DND-41 (cell line): ENCODE data around the gene AK5.

ENCODE experiments used
- ATAC-seq: fragments of 200-7000 bp; cut with Tn5 transposase; 3 replicates; pipeline ENCODE4 v1.9.1; 2021; ENCODE audit warnings: low read depth; ENCODE audit not compliant: insufficient read depth
- DNase-seq: peaks from one replicate; pipeline ENCODE4 v3.0.0-alpha.2; 2020
- H2AFZ ChIP-seq: 2 replicates; pipeline ENCODE4 v1.6.0; 2012; ENCODE audit warnings: low read depth, low read length
- H3K27ac ChIP-seq: 2 replicates; pipeline ENCODE4 v1.5.1; 2012; ENCODE audit warnings: low read length, inconsistent platforms
- H3K27me3 ChIP-seq: fragments of 200-600 bp; sonication (generic); 2 replicates; pipeline ENCODE4 v1.6.0; 2012; ENCODE audit warnings: low read length, mild to moderate bottlenecking, inconsistent platforms; ENCODE audit not compliant: insufficient read depth, poor library complexity
- H3K36me3 ChIP-seq: 2 replicates; pipeline ENCODE4 v1.5.1; 2012; ENCODE audit warnings: low read length, inconsistent platforms; ENCODE audit not compliant: insufficient read depth
- H3K4me1 ChIP-seq: 2 replicates; pipeline ENCODE4 v1.5.1; 2012; ENCODE audit warnings: mild to moderate bottlenecking, low read length; ENCODE audit not compliant: insufficient read depth
- H3K4me2 ChIP-seq: 2 replicates; pipeline ENCODE4 v1.6.0; 2012; ENCODE audit warnings: mild to moderate bottlenecking, moderate library complexity, low read length, inconsistent platforms; ENCODE audit not compliant: insufficient read depth
- H3K4me3 ChIP-seq, 2 experiments: fragments of 200-600 bp in 1 of 2; shearing (Covaris generic) in 1 of 2; 2 replicates each; pipeline ENCODE4 v1.5.1; 2012 to 2016; ENCODE audit warnings: inconsistent platforms in 2 of 2, low read length in 2 of 2, mild to moderate bottlenecking in 2 of 2, low read depth in 1 of 2, moderate library complexity in 1 of 2
- H3K79me2 ChIP-seq: 2 replicates; pipeline ENCODE4 v1.6.0; 2012; ENCODE audit warnings: low read length, inconsistent platforms; ENCODE audit not compliant: insufficient read depth
- H3K9ac ChIP-seq: 2 replicates; pipeline ENCODE4 v1.6.0; 2012; ENCODE audit warnings: low read depth, mild to moderate bottlenecking, inconsistent platforms, low read length, moderate library complexity
- H3K9me3 ChIP-seq: 2 replicates; pipeline ENCODE4 v1.5.1; 2012; ENCODE audit warnings: low read length, moderate library complexity, mild to moderate bottlenecking, inconsistent platforms; ENCODE audit not compliant: insufficient read depth, severe bottlenecking
- H4K20me1 ChIP-seq: 2 replicates; pipeline ENCODE4 v1.6.0; 2012; ENCODE audit warnings: low read length; ENCODE audit not compliant: insufficient read depth
- CTCF ChIP-seq: IDR thresholded peaks from 2 replicates; pipeline ENCODE4 v1.5.1; 2012; ENCODE audit warnings: borderline replicate concordance, low read length, moderate library complexity, mild to moderate bottlenecking; ENCODE audit not compliant: poor library complexity, severe bottlenecking; ENCODE audit errors: extremely low read depth
- EZH2 ChIP-seq: IDR thresholded peaks from 3 replicates; pipeline ENCODE4 v1.6.1; 2012; ENCODE audit warnings: borderline replicate concordance, low read depth, mild to moderate bottlenecking, moderate library complexity, low read length, inconsistent platforms; ENCODE audit not compliant: severe bottlenecking

AK5 gene

GRCh38 chr1:77399250-77400086 lies 117.6 kb downstream of the AK5 start:
- DNase-seq (no peak), ATAC-seq (no peak)
- H2AFZ ChIP-seq, result no peak overlapping the region
- H3K4me3 ChIP-seq, result no peak overlapping the region
- no peak overlapping the region for H3K27ac ChIP-seq
- no peak overlapping the region for H3K4me2 ChIP-seq
- no peaks in the 10 kb centered on the region for H3K27me3 ChIP-seq
- H3K36me3 ChIP-seq, result no peaks in the 10 kb centered on the region
- no peaks in the 10 kb centered on the region for H3K4me1 ChIP-seq
- H3K79me2 ChIP-seq, result no peaks in the 10 kb centered on the region
- H4K20me1 ChIP-seq, result no peaks in the 10 kb centered on the region
- no peak for TF ChIP-seq CTCF
- H3K9ac ChIP-seq, result no peak overlapping the region
- no peaks in the 10 kb centered on the region for H3K9me3 ChIP-seq

- no peaks in the 10 kb centered on the region for H3K79me2 ChIP-seq
- no peak overlapping the region for H3K4me3 ChIP-seq
- no peak for ATAC-seq
These were observed 119.0 kb downstream of the AK5 start for GRCh38 chr1:77400781-77401180.

GRCh38 chr1:77401384-77401783 lies 119.6 kb downstream of the AK5 start:
- Histone ChIP-seq H3K36me3 (no peaks in the 10 kb centered on the region), H4K20me1 (no peaks in the 10 kb centered on the region), H3K9ac (no peak overlapping the region), H3K4me1 (no peaks in the 10 kb centered on the region), H3K9me3 (no peaks in the 10 kb centered on the region), H3K4me3 (no peak overlapping the region), H3K79me2 (no peaks in the 10 kb centered on the region), H3K4me2 (no peak overlapping the region), H2AFZ (no peak overlapping the region), H3K27ac (no peak overlapping the region), H3K27me3 (no peaks in the 10 kb centered on the region)
- ATAC-seq (no peak), DNase-seq (no peak)
- TF ChIP-seq EZH2, result no peak
- no peak for TF ChIP-seq CTCF

More at GRCh38 chr1:77400781-77401180, 119.0 kb downstream of the AK5 start:
- H4K20me1 ChIP-seq, result no peaks in the 10 kb centered on the region
- H3K4me1 ChIP-seq, result no peaks in the 10 kb centered on the region
- no peak for TF ChIP-seq EZH2
- H3K27me3 ChIP-seq, result no peaks in the 10 kb centered on the region
- H3K9ac ChIP-seq, result no peak overlapping the region
- no peak overlapping the region for H2AFZ ChIP-seq
- no peaks in the 10 kb centered on the region for H3K9me3 ChIP-seq
- H3K27ac ChIP-seq, result no peak overlapping the region
- H3K4me2 ChIP-seq, result no peak overlapping the region
- no peaks in the 10 kb centered on the region for H3K36me3 ChIP-seq
- DNase-seq, result no peak

GRCh38 chr1:77405186-77405585 lies 123.4 kb downstream of the AK5 start:
- Histone ChIP-seq H3K27me3 (no peaks in the 10 kb centered on the region), H3K9ac (no peak overlapping the region), H3K36me3 (no peaks in the 10 kb centered on the region), H3K9me3 (no peaks in the 10 kb centered on the region), H2AFZ (no peak overlapping the region), H3K27ac (no peak overlapping the region), H3K4me2 (no peak overlapping the region), H3K79me2 (no peaks in the 10 kb centered on the region), H3K4me1 (no peaks in the 10 kb centered on the region), H3K4me3 (no peak overlapping the region), H4K20me1 (no peaks in the 10 kb centered on the region)
- TF ChIP-seq EZH2, result no peak
- no peak for TF ChIP-seq CTCF
- DNase-seq (no peak), ATAC-seq (no peak)
